Naive thymus-derived CD8-positive, alpha-beta T cell (primary cell): ENCODE results near the gene NRTN. TPM values are rescaled to one million over a fixed set of nuclear protein-coding genes. Genes with fewer than 3 reads are reported as not detected.
"Not testable (repeated sequence)": the region's sequence is repeated elsewhere in the genome, so short reads cannot be mapped to it uniquely, and the experiment has no call there.

Experiments used
- ATAC-seq, 2 donors: fragments of 150-1000 bp; cut with Tn5 transposase in 1 of 2; sonication (Bioruptor Pico), chemical (Tn5 transposase) in 1 of 2; 1 replicate in 1 of 2; 2 replicates in 1 of 2; pipeline ENCODE4 v1.10.0; 2021; ENCODE audit warnings: mild to moderate bottlenecking in 2 of 2, moderate library complexity in 2 of 2
- POLR2A ChIA-PET: fragments of 350-600 bp; sonication (Branson Sonifier 250); formaldehyde crosslinking; loops from one replicate; lab custom pipeline; 2021; ENCODE audit warnings: antibody characterized with exemption; lab: Charles Lee
- DNase-seq, 10 donors: peaks; one replicate each; pipeline versions ENCODE4 v3.0.0 to v3.0.0-alpha.2; 2020 to 2022
- H3K27ac Mint-ChIP-seq, 10 donors: one replicate each; pipeline ENCODE4 v1.8.0; 2020 to 2022; ENCODE audit warnings: mild to moderate bottlenecking in 10 of 10, mixed read lengths in 10 of 10, moderate library complexity in 4 of 10, inconsistent platforms in 1 of 10
- H3K27me3 Mint-ChIP-seq, 5 donors: one replicate each; pipeline ENCODE4 v1.8.0; 2021 to 2022; ENCODE audit warnings: mixed read lengths in 5 of 5
- H3K36me3 Mint-ChIP-seq, 3 donors: one replicate each; pipeline ENCODE4 v1.8.0; 2020 to 2022; ENCODE audit warnings: mixed read lengths in 3 of 3, mild to moderate bottlenecking in 2 of 3, inconsistent platforms in 1 of 3
- H3K4me1 Mint-ChIP-seq, 4 donors: one replicate each; pipeline ENCODE4 v1.8.0; 2021 to 2022; ENCODE audit warnings: mixed read lengths in 4 of 4
- H3K4me3 Mint-ChIP-seq, 10 donors: one replicate each; pipeline ENCODE4 v1.8.0; 2020 to 2022; ENCODE audit warnings: mild to moderate bottlenecking in 10 of 10, mixed read lengths in 10 of 10, moderate library complexity in 6 of 10, inconsistent platforms in 1 of 10
- H3K9me3 Mint-ChIP-seq, 9 donors: one replicate each; pipeline ENCODE4 v1.8.0; 2020 to 2022; ENCODE audit warnings: mixed read lengths in 9 of 9, mild to moderate bottlenecking in 3 of 9, inconsistent platforms in 1 of 9, moderate library complexity in 1 of 9
- polyA plus RNA-seq, 3 donors: library from polyadenylated mRNA; unstranded; fragments of 300-500 nt; fragmentation: Illumina TruSeq; gene quantifications; one replicate each; pipeline ENCODE4 v1.2.3, GENCODE V29; 2021
- total RNA-seq, 8 experiments: library from RNA in 2 of 8; stranded (reverse) in 2 of 8; gene quantifications; one replicate each; pipeline ENCODE4 v1.2.3 and lab custom pipeline; 2021 to 2026

NRTN gene
- total and polyA plus RNA-seq, 5 experiments from 2014 or later = 0.19 to 0.88 (median 0.82) TPM

GRCh38 chr19:5867201-5868136 is 62.6 kb downstream of the NRTN start:
- Mint-ChIP-seq H3K4me1 (peaks cover 0 to 6% (median 0%) of the 10 kb centered on the region in 4 donors), H3K36me3 (no peaks in the 10 kb centered on the region), H3K4me3 (no peak overlapping the region), H3K9me3 (no peaks in the 10 kb centered on the region), H3K27ac (peak overlapping the region in 1 of 10 donors; percentile 4), H3K27me3 (peaks cover 0 to 11% (median 4%) of the 10 kb centered on the region in 5 donors)
- POLR2A ChIA-PET = no interaction called here
- ATAC-seq (no peak), DNase-seq (no peak)

- Mint-ChIP-seq H3K4me1 (no peaks in the 10 kb centered on the region), H3K9me3 (no peaks in the 10 kb centered on the region), H3K27ac (no peak overlapping the region), H3K4me3 (no peak overlapping the region), H3K27me3 (peaks cover 0 to 5% (median 0%) of the 10 kb centered on the region in 5 donors), H3K36me3 (no peaks in the 10 kb centered on the region)
- POLR2A ChIA-PET = interaction anchor here (0.7 kb wide), 1 partner anchor 44 kb away, joined by 4 read pairs; no protein-coding TSS in a partner anchor
- ATAC-seq (no peak), DNase-seq (no peak)
Observed at GRCh38 chr19:5870986-5871394, 66.1 kb downstream of the NRTN start.

GRCh38 chr19:5873617-5874199 is 68.8 kb downstream of the NRTN start:
- no peak overlapping the region for H3K27ac Mint-ChIP-seq
- H3K36me3 Mint-ChIP-seq = no peaks in the 10 kb centered on the region
- ATAC-seq = no peak
- H3K4me1 Mint-ChIP-seq = no peaks in the 10 kb centered on the region
- no peaks in the 10 kb centered on the region for H3K9me3 Mint-ChIP-seq
- no peak for DNase-seq
- H3K27me3 Mint-ChIP-seq = peaks cover 0 to 23% (median 17%) of the 10 kb centered on the region in 5 donors
- no peak overlapping the region for H3K4me3 Mint-ChIP-seq
- POLR2A ChIA-PET = no interaction called here

DNA sequence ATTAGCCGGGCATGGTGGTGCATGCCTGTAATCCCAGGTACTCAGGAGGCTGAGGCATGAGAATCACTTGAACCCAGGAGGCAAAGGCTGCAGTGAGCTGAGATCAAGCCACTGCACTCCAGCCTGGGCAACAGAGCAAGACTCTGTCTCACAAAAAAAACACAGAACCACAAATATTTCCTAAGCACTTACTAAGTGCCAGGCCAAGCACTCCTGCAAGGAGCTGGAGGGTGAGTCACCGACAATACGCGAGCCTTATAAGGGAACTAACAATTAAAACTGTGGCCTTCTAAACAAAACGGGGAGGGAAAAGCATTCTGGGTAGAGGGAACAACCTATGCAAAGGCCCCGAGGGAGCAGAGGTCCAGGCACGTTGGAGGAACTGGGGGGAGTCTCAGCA is 69.6 kb downstream of the NRTN start:
- Mint-ChIP-seq H3K27ac (peak overlapping the region in 1 of 10 donors; percentile 52), H3K27me3 (peaks cover under 1 to 29% (median 17%) of the 10 kb centered on the region in 5 donors)
- ATAC-seq, H3K4me3 Mint-ChIP-seq, H3K36me3 Mint-ChIP-seq, POLR2A ChIA-PET, H3K4me1 Mint-ChIP-seq, H3K9me3 Mint-ChIP-seq, DNase-seq: not testable (repeated sequence)

DNA sequence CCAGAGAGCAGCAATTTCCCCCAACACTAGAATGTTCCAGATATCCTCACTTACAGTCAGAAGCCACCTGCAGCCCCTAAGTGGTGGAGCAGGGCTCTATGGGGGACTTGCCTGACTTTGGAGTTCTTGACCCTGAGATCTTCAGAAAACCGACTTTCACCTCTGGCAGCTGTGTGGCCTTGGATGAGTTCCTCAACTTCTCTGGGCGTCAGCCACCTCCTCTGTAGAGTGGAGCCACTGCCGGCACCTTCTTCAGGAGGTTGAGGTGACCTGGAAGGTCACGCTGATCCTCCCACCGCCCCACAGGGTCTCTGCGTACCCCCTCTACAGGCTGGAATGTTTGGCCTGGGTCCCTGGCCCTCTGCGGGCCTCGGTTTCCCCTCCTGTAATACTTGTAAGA is 72.6 kb downstream of the NRTN start:
- DNase-seq (no peak), ATAC-seq (no peak)
- Mint-ChIP-seq H3K36me3 (no peaks in the 10 kb centered on the region), H3K4me1 (no peaks in the 10 kb centered on the region), H3K4me3 (no peak overlapping the region), H3K9me3 (no peaks in the 10 kb centered on the region), H3K27ac (no peak overlapping the region), H3K27me3 (peaks cover 3 to 37% (median 21%) of the 10 kb centered on the region in 5 donors)
- POLR2A ChIA-PET = no interaction called here

DNA sequence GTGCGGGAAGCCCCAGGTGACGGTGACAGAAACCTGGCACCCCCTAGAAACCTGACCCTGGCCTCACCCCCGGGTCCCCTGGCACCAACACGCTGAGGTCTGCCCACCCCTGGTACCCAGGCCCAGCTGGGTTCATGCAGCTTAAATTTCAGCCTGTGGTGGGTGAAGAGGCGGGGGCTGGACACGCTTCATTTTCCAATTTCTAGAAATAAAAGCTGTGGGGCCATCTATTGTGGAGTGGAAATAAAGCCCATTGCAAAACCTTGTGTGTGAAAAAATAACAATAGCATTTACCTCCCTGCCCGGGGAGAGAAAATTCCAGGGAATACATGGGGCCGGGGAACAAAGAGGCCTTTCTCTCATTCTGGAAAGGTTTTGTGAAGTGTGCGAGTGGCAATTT is 73.0 kb downstream of the NRTN start:
- peaks cover 3 to 39% (median 24%) of the 10 kb centered on the region in 5 donors for H3K27me3 Mint-ChIP-seq

More for the DNA sequence above, 73.0 kb downstream of the NRTN start:
- Mint-ChIP-seq H3K4me3 (no peak overlapping the region), H3K4me1 (no peaks in the 10 kb centered on the region), H3K36me3 (no peaks in the 10 kb centered on the region), H3K9me3 (no peaks in the 10 kb centered on the region), H3K27ac (no peak overlapping the region)
- DNase-seq = no peak
- POLR2A ChIA-PET = no interaction called here
- ATAC-seq = no peak

Other genes with a start within 250 kb of the NRTN start
- gene TINCR, start 237.1 kb upstream of the NRTN start, total RNA-seq = 1 to 10 TPM; 2.2 to 2.3 TPM
- gene TINCR, start 237.1 kb upstream of the NRTN start, polyA plus RNA-seq = under 1 TPM in 1 of 3 donors, not detected in 2; 0.09 TPM
- gene SAFB2, start 182.3 kb upstream of the NRTN start, total RNA-seq = 100 to 1,000 TPM; 218 to 221 TPM
- gene SAFB2, start 182.3 kb upstream of the NRTN start, polyA plus RNA-seq = 10 to 100 TPM; 25.8 to 47.4 (median 28.7) TPM
- 100 to 1,000 TPM; 188 to 191 TPM for gene SAFB, start 182.0 kb upstream of the NRTN start, total RNA-seq
- gene SAFB, start 182.0 kb upstream of the NRTN start, polyA plus RNA-seq = 100 to 1,000 TPM in 1 of 3 donors, 10 to 100 TPM in 2; 28.6 to 135 (median 59.3) TPM
- 10 to 100 TPM; 40.1 to 40.6 TPM for gene MICOS13, start 124.6 kb upstream of the NRTN start, total RNA-seq
- 100 to 1,000 TPM in 2 of 3 donors, 10 to 100 TPM in 1; 95.5 to 110 (median 102) TPM for gene MICOS13, start 124.6 kb upstream of the NRTN start, polyA plus RNA-seq
- 1 to 10 TPM; 2.8 to 4.1 TPM for gene HSD11B1L, start 124.0 kb upstream of the NRTN start, total RNA-seq
- gene HSD11B1L, start 124.0 kb upstream of the NRTN start, polyA plus RNA-seq = 1 to 10 TPM; 5.5 to 6.0 (median 5.7) TPM
- 1,000 to 10,000 TPM; 1,442 to 1,445 TPM for gene RPL36, start 114.8 kb upstream of the NRTN start, total RNA-seq
- 1,000 to 10,000 TPM; 2,357 to 2,883 (median 2,631) TPM for gene RPL36, start 114.8 kb upstream of the NRTN start, polyA plus RNA-seq
- 10 to 100 TPM; 74.3 to 75.3 TPM for gene LONP1, start 84.9 kb upstream of the NRTN start, total RNA-seq
- 10 to 100 TPM; 19.9 to 45.5 (median 21.6) TPM for gene LONP1, start 84.9 kb upstream of the NRTN start, polyA plus RNA-seq
- gene CATSPERD, start 84.4 kb upstream of the NRTN start, total RNA-seq = not detected
- not detected for gene CATSPERD, start 84.4 kb upstream of the NRTN start, polyA plus RNA-seq
- gene PRR22, start 20.3 kb upstream of the NRTN start, total RNA-seq = 1 to 10 TPM; 8.9 to 10.0 TPM
- not detected for gene PRR22, start 20.3 kb upstream of the NRTN start, polyA plus RNA-seq
- gene DUS3L, start 13.9 kb upstream of the NRTN start, total RNA-seq = 100 to 1,000 TPM; 113 to 116 TPM
- 10 to 100 TPM; 26.3 to 43.2 (median 41.1) TPM for gene DUS3L, start 13.9 kb upstream of the NRTN start, polyA plus RNA-seq
- gene FUT6, start 34.6 kb downstream of the NRTN start, total RNA-seq = not detected
- not detected for gene FUT6, start 34.6 kb downstream of the NRTN start, polyA plus RNA-seq
- gene FUT3, start 46.4 kb downstream of the NRTN start, total RNA-seq = under 1 TPM in 1 of 2 experiments, not detected in 1; 0.16 TPM
- not detected for gene FUT3, start 46.4 kb downstream of the NRTN start, polyA plus RNA-seq
- under 1 TPM; 0.34 to 0.38 TPM for gene FUT5, start 65.5 kb downstream of the NRTN start, total RNA-seq
- gene FUT5, start 65.5 kb downstream of the NRTN start, polyA plus RNA-seq = under 1 TPM in 1 of 3 donors, not detected in 2; 0.10 TPM
- gene NDUFA11, start 98.7 kb downstream of the NRTN start, total RNA-seq = 100 to 1,000 TPM; 116 to 131 TPM
- 100 to 1,000 TPM; 374 to 404 (median 395) TPM for gene NDUFA11, start 98.7 kb downstream of the NRTN start, polyA plus RNA-seq
- gene VMAC, start 99.8 kb downstream of the NRTN start, total RNA-seq = 10 to 100 TPM; 32.7 to 34.5 TPM
- 1 to 10 TPM; 6.2 to 8.4 (median 7.0) TPM for gene VMAC, start 99.8 kb downstream of the NRTN start, polyA plus RNA-seq
- 10 to 100 TPM; 55.9 to 58.3 TPM for gene CAPS, start 109.2 kb downstream of the NRTN start, total RNA-seq
- 1 to 10 TPM; 1.3 to 2.8 (median 2.0) TPM for gene CAPS, start 109.2 kb downstream of the NRTN start, polyA plus RNA-seq
- 100 to 1,000 TPM; 128 to 145 TPM for gene RANBP3, start 173.1 kb downstream of the NRTN start, total RNA-seq
- 10 to 100 TPM in 1 of 3 donors, 1 to 10 TPM in 2; 7.7 to 13.0 (median 9.1) TPM for gene RANBP3, start 173.1 kb downstream of the NRTN start, polyA plus RNA-seq